Osteocyte (in vitro differentiated cells): ENCODE results near the gene EPN2. TPM values are rescaled to one million over a fixed set of nuclear protein-coding genes. Genes with fewer than 3 reads are reported as not detected.
"Not testable (repeated sequence)": the region's sequence is repeated elsewhere in the genome, so short reads cannot be mapped to it uniquely, and the experiment has no call there.

ENCODE experiments used
- DNase-seq: peaks from one replicate; pipeline ENCODE4 v3.0.0; 2021; ENCODE audit warnings: mixed read lengths; ENCODE audit not compliant: unreplicated experiment; ENCODE audit errors: extremely low spot score
- H3K27ac Mint-ChIP-seq: one replicate; pipeline ENCODE4 v1.8.0; 2021; ENCODE audit warnings: mild to moderate bottlenecking, mixed read lengths; ENCODE audit not compliant: unreplicated experiment
- H3K27me3 Mint-ChIP-seq: one replicate; pipeline ENCODE4 v1.8.0; 2021; ENCODE audit warnings: mixed read lengths; ENCODE audit not compliant: unreplicated experiment
- H3K36me3 Mint-ChIP-seq: one replicate; pipeline ENCODE4 v1.8.0; 2021; ENCODE audit warnings: mixed read lengths; ENCODE audit not compliant: unreplicated experiment
- H3K4me1 Mint-ChIP-seq: one replicate; pipeline ENCODE4 v1.8.0; 2021; ENCODE audit warnings: mixed read lengths; ENCODE audit not compliant: unreplicated experiment
- H3K4me3 Mint-ChIP-seq: one replicate; pipeline ENCODE4 v1.8.0; 2021; ENCODE audit warnings: mild to moderate bottlenecking, moderate library complexity, mixed read lengths; ENCODE audit not compliant: unreplicated experiment
- H3K9me3 Mint-ChIP-seq: one replicate; pipeline ENCODE4 v1.8.0; 2021; ENCODE audit warnings: mixed read lengths; ENCODE audit not compliant: unreplicated experiment
- total RNA-seq: library from RNA; stranded (reverse); gene quantifications from 2 replicates; pipeline ENCODE4 v1.2.1, GENCODE V29; 2021
- TF ChIP-seq, protein P1 (sequence below): fragments of 200-600 bp; sonication (generic); IDR thresholded peaks from 2 replicates; pipeline ENCODE4 v1.5.0; 2021; ENCODE audit warnings: antibody characterized with exemption, mild to moderate bottlenecking, moderate library complexity

EPN2 gene
- total RNA-seq, 1 donor from 2014 or later = 54.7 TPM

DNA sequence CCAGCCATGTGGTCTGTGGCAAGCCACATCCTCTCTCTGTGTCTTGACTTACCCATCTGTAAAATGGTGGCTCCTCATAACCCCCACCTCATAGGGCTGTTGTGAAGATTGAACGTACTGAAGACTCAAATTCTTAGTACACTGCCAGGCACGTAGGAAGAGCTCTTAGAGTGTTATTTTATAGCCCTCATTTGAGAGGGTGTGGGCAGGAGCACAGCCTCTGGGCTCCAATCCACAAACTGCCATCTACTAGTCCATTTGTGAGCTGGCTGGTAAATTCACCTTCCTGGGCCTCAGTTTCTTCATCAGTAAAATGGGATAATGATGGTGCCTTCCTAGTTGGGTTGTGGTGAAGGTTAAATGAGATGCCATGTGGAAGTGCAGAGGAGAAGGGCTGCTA lies 18.3 kb upstream of the EPN2 start:
- not testable (repeated sequence) for H3K4me1 Mint-ChIP-seq, H3K4me3 Mint-ChIP-seq, H3K36me3 Mint-ChIP-seq, H3K9me3 Mint-ChIP-seq, DNase-seq, H3K27ac Mint-ChIP-seq, H3K27me3 Mint-ChIP-seq

DNA sequence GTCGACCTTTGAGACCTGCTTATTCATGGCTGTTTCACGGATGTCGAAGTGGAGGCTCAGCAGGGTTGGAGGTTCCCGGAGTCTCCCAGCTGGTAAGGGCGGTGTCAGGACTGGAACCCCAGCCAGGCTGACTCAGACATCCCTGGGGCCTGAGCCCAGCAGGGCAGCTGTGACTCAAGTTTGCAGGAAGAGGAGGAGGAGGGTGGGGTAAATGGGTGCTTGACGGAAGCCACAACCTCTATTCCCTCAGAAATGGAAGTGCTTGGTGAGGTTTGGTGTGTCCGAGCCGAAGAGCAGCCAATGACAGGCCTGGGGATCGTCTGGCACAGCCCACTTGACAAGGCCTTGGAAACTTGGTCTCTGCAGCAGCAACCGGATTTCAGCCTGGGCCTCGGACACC lies 17.8 kb upstream of the EPN2 start:
- DNase-seq, H3K36me3 Mint-ChIP-seq, H3K4me1 Mint-ChIP-seq, H3K9me3 Mint-ChIP-seq, H3K4me3 Mint-ChIP-seq, H3K27me3 Mint-ChIP-seq, H3K27ac Mint-ChIP-seq: not testable (repeated sequence)

DNA sequence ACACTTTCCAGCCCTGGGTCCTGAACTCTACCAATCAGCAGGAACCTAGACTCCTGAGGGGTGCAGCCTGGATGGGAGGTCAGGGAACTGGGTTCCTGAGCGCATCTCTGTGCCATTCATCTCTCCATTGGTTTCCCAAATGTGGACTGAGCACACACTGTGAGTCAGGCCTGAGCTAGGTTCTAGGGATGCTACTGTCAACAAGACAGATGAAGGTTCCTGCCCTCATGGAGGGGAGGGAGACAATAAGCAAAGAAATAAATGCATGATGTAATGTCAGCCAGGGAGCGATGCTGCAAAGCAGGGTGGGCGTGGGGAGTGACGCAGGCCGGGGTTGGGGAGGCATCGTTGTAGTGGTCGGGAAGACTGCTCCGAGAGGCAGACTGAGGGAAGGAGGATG lies 17.0 kb upstream of the EPN2 start:
- not testable (repeated sequence) for H3K4me3 Mint-ChIP-seq, H3K4me1 Mint-ChIP-seq, H3K9me3 Mint-ChIP-seq, DNase-seq, H3K27ac Mint-ChIP-seq, H3K36me3 Mint-ChIP-seq, H3K27me3 Mint-ChIP-seq

DNA sequence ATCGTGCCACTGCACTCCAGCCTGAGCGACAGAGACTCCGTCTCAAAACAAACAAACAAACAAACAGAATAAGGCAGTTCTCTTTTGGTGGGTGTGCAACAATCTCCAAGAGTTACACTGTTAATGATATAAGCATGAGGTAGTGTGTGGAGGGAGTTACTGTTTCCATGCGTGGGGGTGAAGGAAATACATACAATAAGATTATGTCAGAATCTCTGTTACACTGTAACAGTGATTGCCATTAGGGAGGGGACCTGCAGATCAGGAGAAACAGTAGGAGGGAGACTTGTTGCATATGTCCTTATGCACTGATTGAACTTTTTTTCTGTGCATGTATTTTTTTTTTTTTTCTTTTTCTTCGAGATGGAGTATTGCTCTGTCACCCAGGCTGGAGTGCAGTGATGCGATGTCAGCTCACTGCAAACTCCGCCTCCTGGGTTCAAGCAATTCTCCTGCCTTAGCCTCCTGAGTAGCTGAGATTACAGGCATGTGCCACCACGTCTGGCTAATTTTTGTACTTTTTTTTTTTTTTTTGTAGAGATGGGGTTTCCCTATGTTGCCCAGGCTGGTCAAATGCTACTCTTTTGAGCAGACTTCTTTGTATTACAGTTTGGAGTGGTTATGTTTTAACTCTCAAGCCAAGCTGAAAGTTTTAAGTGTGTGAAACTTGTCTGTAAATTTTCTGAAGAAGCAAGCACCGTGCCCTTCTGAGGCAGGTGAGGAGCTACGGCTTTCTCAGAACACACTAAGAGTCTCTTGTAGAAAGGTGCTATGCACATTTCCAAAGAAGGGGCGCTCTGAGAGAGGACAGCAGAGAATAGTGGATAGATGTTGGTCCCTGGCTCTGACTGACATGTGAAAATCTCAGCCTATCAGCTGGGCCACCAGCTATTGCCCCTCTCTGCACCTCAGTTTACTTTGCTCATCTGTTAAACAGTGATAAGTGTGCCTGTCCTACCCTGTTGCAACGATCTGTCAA lies 10.3 kb upstream of the EPN2 start:
- not testable (repeated sequence) for H3K9me3 Mint-ChIP-seq, H3K4me1 Mint-ChIP-seq, DNase-seq

DNA sequence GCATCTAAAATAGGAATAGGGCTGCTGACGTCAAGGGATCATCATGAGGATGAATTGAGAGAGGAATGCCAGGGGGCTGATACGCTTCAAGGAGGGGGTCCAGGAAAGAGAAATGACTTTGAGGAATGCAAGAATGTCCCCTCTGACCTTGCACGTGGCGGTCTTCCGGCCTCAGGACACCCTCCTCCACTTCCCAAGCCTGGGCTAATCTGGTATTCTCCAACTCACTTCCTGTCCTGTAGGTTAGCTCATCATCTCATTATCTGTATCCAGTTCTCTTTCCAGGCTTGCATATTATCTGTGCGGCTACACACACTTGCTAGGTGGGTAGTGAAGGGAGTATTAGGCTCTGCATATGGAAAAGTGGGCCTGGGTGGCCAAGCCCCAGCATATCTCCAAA lies 2.5 kb upstream of the EPN2 start:
- peaks cover 13% of the 10 kb centered on the region for H3K4me1 Mint-ChIP-seq
- H3K36me3 Mint-ChIP-seq, H3K27ac Mint-ChIP-seq, H3K27me3 Mint-ChIP-seq, H3K9me3 Mint-ChIP-seq, H3K4me3 Mint-ChIP-seq, DNase-seq: not testable (repeated sequence)

More for the DNA sequence above, 10.3 kb upstream of the EPN2 start:
- H3K4me3 Mint-ChIP-seq, H3K27ac Mint-ChIP-seq, H3K27me3 Mint-ChIP-seq, H3K36me3 Mint-ChIP-seq: not testable (repeated sequence)

- H3K4me1 Mint-ChIP-seq = peaks cover 16% of the 10 kb centered on the region
- not testable (repeated sequence) for H3K27me3 Mint-ChIP-seq, H3K36me3 Mint-ChIP-seq, H3K27ac Mint-ChIP-seq, H3K4me3 Mint-ChIP-seq, DNase-seq, H3K9me3 Mint-ChIP-seq
These were observed 621 bp upstream of the EPN2 start for GRCh38 chr17:19236351-19237138.

DNA sequence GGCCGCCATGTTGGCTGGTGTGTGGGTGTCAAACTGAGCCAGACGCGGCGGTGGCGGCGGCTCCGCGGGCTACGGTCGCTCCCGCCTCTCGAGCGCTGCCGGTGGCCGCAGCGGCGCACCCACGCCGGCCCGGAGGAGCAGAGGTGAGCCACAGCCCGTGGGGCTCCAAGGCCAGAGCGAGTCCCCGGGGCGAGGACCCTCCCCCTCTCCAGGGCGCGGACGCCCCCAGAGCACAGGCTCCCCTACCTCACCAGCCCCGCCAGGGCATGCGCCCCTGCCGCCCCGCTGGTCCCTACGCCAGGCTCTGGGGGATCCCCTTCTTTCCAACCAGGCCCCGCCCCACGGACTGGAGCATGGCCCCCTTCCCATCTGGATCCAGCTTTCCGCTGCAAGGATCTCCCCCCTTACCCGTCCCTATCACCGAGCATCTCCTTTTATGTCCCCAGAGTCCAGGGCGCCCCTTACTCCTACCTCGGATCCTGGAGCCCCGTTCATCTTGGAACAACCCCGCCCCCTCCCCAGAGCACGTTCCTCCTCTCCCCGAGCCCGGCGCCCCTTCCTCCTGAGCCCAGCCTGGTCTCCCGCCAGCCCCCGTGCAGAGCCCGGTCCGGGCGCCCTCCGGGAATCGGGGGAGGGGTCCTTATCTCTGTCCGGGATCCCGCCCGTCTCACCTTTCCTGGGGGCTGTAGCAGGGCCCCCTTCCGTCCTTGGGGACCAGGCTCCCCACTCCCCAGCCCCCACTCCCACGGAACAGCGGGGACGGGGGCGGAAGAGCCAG lies 412 bp downstream of the EPN2 start:
- Mint-ChIP-seq H3K4me3 (peak overlapping the region; percentile 84), H3K27me3 (no peaks in the 10 kb centered on the region), H3K36me3 (peaks cover 3% of the 10 kb centered on the region), H3K27ac (no peak overlapping the region), H3K4me1 (peaks cover 19% of the 10 kb centered on the region), H3K9me3 (no peaks in the 10 kb centered on the region)
- TF ChIP-seq, protein P1, sequence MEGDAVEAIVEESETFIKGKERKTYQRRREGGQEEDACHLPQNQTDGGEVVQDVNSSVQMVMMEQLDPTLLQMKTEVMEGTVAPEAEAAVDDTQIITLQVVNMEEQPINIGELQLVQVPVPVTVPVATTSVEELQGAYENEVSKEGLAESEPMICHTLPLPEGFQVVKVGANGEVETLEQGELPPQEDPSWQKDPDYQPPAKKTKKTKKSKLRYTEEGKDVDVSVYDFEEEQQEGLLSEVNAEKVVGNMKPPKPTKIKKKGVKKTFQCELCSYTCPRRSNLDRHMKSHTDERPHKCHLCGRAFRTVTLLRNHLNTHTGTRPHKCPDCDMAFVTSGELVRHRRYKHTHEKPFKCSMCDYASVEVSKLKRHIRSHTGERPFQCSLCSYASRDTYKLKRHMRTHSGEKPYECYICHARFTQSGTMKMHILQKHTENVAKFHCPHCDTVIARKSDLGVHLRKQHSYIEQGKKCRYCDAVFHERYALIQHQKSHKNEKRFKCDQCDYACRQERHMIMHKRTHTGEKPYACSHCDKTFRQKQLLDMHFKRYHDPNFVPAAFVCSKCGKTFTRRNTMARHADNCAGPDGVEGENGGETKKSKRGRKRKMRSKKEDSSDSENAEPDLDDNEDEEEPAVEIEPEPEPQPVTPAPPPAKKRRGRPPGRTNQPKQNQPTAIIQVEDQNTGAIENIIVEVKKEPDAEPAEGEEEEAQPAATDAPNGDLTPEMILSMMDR = no peak
- peak; percentile 85 for DNase-seq
